OCI-LY3 (cell line): ENCODE data around the gene ZNF362.

Experiments
- H2AFZ ChIP-seq: fragments of 200-600, 300-600 bp; shearing (Covaris generic); 2 replicates; pipeline ENCODE4 v1.6.0; 2014; ENCODE audit warnings: antibody characterized with exemption, low read depth, low read length
- H3K27ac ChIP-seq: fragments of 200-600, 300-600 bp; sonication (generic); 2 replicates; pipeline ENCODE4 v1.5.1; 2014; ENCODE audit warnings: mild to moderate bottlenecking, low read length, moderate library complexity, mixed read lengths
- H3K27me3 ChIP-seq: fragments of 200-600, 300-600 bp; sonication (generic); 2 replicates; pipeline ENCODE4 v1.6.1; 2014; ENCODE audit warnings: low read depth, low read length, mixed read lengths
- H3K36me3 ChIP-seq: fragments of 200-600, 300-600 bp; sonication (generic); replicated peaks from 2 replicates; pipeline ENCODE3; 2014; ENCODE audit warnings: low read depth, low read length, mixed read lengths
- H3K4me1 ChIP-seq: fragments of 300-600, 200-600 bp; sonication (generic); 2 replicates; pipeline ENCODE4 v1.6.1; 2014; ENCODE audit warnings: low read length, mixed read lengths
- H3K4me2 ChIP-seq: fragments of 200-600, 300-600 bp; sonication (generic); 2 replicates; pipeline ENCODE4 v1.6.1; 2014; ENCODE audit warnings: low read length, mixed read lengths
- H3K4me3 ChIP-seq: fragments of 300-600, 200-600 bp; sonication (generic); 2 replicates; pipeline ENCODE4 v1.5.1; 2014; ENCODE audit warnings: antibody characterized with exemption, mild to moderate bottlenecking, low read length, moderate library complexity
- H3K79me2 ChIP-seq: fragments of 300-600, 200-600 bp; shearing (Covaris generic); 2 replicates; pipeline ENCODE4 v1.6.1; 2014; ENCODE audit warnings: mild to moderate bottlenecking, low read length, mixed read lengths
- H3K9ac ChIP-seq: fragments of 300-600, 200-600 bp; shearing (Covaris generic); 2 replicates; pipeline ENCODE4 v1.6.0; 2014; ENCODE audit warnings: mild to moderate bottlenecking, low read length, moderate library complexity
- H3K9me3 ChIP-seq: fragments of 200-600, 300-600 bp; shearing (Covaris generic); 2 replicates; pipeline ENCODE4 v1.6.1; 2014; ENCODE audit warnings: low read length, mixed read lengths; ENCODE audit not compliant: insufficient read depth
- H4K20me1 ChIP-seq: fragments of 200-600, 300-600 bp; sonication (generic); 2 replicates; pipeline ENCODE4 v1.6.1; 2016; ENCODE audit warnings: low read length, mixed read lengths; ENCODE audit not compliant: insufficient read depth
- EZH2phosphoT487 ChIP-seq: fragments of 200-600 bp; shearing (Covaris generic); IDR thresholded peaks from 2 replicates; pipeline ENCODE4 v1.6.1; 2018; ENCODE audit warnings: antibody characterized with exemption, mixed run types, low read depth
- TF ChIP-seq, protein P1 (sequence below): fragments of 200-600, 300-600 bp; sonication (generic); IDR thresholded peaks from 2 replicates; pipeline ENCODE4 v1.5.1; 2014; ENCODE audit warnings: antibody characterized with exemption, low read length, low read depth

The ZNF362 gene

DNA sequence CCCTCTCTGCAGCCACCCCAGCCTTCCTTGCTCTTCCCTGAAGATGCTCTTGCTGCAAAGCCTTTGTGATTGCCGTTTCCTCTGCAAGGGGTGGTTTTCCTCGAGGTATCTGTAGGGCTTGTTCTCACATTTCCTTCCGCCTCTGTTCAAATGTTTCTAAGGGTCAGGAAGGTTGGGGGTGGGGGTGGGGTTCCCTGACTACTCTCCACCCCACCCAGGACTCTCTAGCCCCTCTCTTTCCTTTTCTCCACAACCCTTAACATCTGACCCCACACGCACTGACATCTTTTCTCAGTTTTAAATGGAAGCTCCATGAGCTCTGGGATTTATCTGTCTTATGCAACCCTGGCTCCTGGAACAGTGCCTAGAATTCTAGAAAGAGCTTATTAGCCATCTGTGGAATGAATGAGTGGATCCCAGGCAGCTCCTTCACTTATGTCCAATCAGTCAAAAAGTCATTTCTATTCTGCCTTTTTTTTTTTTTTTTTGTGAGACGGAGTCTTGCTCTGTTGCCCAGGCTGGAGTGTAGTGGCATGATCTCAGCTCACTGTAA lies 27.3 kb upstream of the ZNF362 start:
- peaks cover 4% of the 10 kb centered on the region; the same call in 1 of the 2 replicates for H3K9me3 ChIP-seq
- H3K79me2 ChIP-seq = no peaks in the 10 kb centered on the region
- no peak overlapping the region for H2AFZ ChIP-seq
- TF ChIP-seq, protein P1, sequence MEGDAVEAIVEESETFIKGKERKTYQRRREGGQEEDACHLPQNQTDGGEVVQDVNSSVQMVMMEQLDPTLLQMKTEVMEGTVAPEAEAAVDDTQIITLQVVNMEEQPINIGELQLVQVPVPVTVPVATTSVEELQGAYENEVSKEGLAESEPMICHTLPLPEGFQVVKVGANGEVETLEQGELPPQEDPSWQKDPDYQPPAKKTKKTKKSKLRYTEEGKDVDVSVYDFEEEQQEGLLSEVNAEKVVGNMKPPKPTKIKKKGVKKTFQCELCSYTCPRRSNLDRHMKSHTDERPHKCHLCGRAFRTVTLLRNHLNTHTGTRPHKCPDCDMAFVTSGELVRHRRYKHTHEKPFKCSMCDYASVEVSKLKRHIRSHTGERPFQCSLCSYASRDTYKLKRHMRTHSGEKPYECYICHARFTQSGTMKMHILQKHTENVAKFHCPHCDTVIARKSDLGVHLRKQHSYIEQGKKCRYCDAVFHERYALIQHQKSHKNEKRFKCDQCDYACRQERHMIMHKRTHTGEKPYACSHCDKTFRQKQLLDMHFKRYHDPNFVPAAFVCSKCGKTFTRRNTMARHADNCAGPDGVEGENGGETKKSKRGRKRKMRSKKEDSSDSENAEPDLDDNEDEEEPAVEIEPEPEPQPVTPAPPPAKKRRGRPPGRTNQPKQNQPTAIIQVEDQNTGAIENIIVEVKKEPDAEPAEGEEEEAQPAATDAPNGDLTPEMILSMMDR = no peak
- TF ChIP-seq EZH2phosphoT487 = no peak
- H3K9ac ChIP-seq = no peak overlapping the region
- no peak overlapping the region for H3K4me3 ChIP-seq
- H4K20me1 ChIP-seq = no peaks in the 10 kb centered on the region
- no peak overlapping the region for H3K27ac ChIP-seq
- H3K4me1 ChIP-seq = no peaks in the 10 kb centered on the region
- no peaks in the 10 kb centered on the region for H3K27me3 ChIP-seq
- H3K4me2 ChIP-seq = no peak overlapping the region
- H3K36me3 ChIP-seq = no peaks in the 10 kb centered on the region

DNA sequence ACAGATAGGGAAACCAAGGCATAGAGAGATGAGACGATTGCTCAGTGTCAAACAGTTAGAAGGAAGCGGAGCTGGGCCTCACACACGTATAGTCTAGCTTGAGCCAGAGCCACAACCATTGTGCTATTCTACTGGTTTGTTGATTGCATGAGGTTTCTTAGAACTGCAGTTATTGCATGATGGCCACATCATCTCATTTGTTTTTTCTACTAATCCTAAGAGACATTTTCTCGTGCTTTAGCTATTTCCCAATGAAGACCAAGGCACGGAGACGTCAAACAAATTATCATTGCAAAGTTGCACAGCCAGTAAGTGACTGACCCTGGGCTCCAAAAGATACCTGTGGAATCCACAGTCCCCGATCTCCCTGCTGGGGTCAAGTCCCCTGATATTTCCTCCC lies 25.1 kb upstream of the ZNF362 start:
- TF ChIP-seq, protein P1 = no peak
- TF ChIP-seq EZH2phosphoT487 = no peak
- H3K9me3 ChIP-seq = no peaks in the 10 kb centered on the region
- no peak overlapping the region for H3K27ac ChIP-seq
- no peaks in the 10 kb centered on the region for H3K36me3 ChIP-seq
- H2AFZ ChIP-seq = no peak overlapping the region
- H3K27me3 ChIP-seq = no peaks in the 10 kb centered on the region
- no peaks in the 10 kb centered on the region for H3K4me1 ChIP-seq
- H3K79me2 ChIP-seq = no peaks in the 10 kb centered on the region
- no peak overlapping the region for H3K9ac ChIP-seq
- H3K4me3 ChIP-seq = no peak overlapping the region
- H4K20me1 ChIP-seq = no peaks in the 10 kb centered on the region
- H3K4me2 ChIP-seq = no peak overlapping the region

DNA sequence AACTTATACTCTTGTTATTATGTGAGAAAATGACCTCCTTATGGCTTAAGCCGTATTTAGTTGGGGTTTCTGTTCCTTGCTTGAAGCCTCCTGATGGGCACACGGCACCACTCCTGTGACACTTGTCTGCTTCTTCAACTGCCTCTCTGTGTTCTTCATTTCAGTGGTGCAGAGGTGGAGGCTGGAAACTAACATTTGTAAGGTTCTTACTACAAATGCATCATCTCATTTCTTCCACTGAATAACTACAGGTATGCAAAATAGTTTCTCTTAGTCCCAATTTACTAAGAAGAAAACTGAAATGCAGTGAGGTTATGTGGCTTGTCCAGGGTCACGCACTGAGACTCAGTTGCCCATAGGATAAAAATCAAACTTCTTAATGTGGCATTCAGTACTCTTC lies 23.6 kb upstream of the ZNF362 start:
- H3K27me3 ChIP-seq = no peaks in the 10 kb centered on the region
- no peak overlapping the region for H3K27ac ChIP-seq
- no peaks in the 10 kb centered on the region for H3K36me3 ChIP-seq
- TF ChIP-seq, protein P1 = no peak
- TF ChIP-seq EZH2phosphoT487 = no peak
- H3K79me2 ChIP-seq = no peaks in the 10 kb centered on the region
- no peak overlapping the region for H3K4me2 ChIP-seq
- no peaks in the 10 kb centered on the region for H4K20me1 ChIP-seq
- H3K9ac ChIP-seq = no peak overlapping the region
- H3K9me3 ChIP-seq = no peaks in the 10 kb centered on the region
- H3K4me3 ChIP-seq = no peak overlapping the region
- H2AFZ ChIP-seq = no peak overlapping the region
- H3K4me1 ChIP-seq = no peaks in the 10 kb centered on the region

DNA sequence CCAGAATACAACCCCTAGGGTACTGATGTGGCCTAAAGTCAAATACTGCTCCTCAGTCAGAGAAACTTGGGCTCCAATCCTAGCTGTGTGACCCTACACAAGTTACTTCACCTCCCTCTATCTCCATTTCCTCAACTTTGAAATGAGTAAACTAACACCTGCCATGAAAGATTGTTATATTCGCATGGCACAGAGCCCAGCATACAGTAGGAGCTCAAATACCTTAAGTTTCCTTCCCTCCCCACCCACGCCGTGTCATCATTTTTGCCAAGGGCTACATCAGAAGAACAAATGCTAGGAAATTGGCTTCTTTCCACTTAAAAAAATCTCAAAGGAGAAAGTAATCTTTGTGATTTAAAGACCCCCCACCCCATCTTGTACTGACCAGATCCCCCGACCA lies 22.2 kb upstream of the ZNF362 start:
- Histone ChIP-seq H3K27ac (no peak overlapping the region), H3K4me2 (no peak overlapping the region), H3K36me3 (no peaks in the 10 kb centered on the region), H4K20me1 (no peaks in the 10 kb centered on the region), H3K27me3 (no peaks in the 10 kb centered on the region), H2AFZ (no peak overlapping the region), H3K9ac (no peak overlapping the region), H3K79me2 (no peaks in the 10 kb centered on the region), H3K4me1 (no peaks in the 10 kb centered on the region; the same call in 1 of the 2 replicates), H3K4me3 (no peak overlapping the region), H3K9me3 (no peaks in the 10 kb centered on the region)
- no peak for TF ChIP-seq EZH2phosphoT487
- TF ChIP-seq, protein P1 = no peak
